ENCODE data around the gene ADD3. TPM values are rescaled to one million over a fixed set of nuclear protein-coding genes. Genes with fewer than 3 reads are reported as not detected.

The ADD3 gene
- total RNA-seq, 2 experiments from 2014 or later, result 44.0 to 52.5 TPM

DNA sequence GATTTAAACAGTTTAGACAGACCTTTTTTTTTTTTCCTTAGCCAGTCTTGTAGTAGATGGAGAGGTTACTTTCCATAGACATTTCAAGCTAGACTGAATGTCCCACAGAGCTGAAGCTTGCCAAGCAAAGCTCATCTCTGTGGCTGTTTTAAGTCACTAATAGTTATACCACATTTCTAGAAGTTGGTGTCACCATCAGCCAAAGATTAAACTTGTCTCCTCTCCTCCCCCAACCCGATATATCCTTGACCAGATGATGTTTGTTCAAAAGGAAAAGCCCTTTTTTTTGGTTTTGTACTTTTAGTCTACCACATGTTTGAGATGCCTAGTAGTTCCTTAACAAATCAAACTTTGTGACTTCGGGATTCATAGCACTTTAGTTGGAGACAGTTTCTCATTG lies 66.1 kb downstream of the ADD3 start:
- Mint-ChIP-seq H3K36me3 (peaks cover 6% of the 10 kb centered on the region), H3K27ac (peak overlapping the region; percentile 77), H3K4me1 (peaks cover 81% of the 10 kb centered on the region), H3K9me3 (no peaks in the 10 kb centered on the region), H3K4me3 (no peak overlapping the region), H3K27me3 (no peaks in the 10 kb centered on the region)
- DNase-seq, result no peak

DNA sequence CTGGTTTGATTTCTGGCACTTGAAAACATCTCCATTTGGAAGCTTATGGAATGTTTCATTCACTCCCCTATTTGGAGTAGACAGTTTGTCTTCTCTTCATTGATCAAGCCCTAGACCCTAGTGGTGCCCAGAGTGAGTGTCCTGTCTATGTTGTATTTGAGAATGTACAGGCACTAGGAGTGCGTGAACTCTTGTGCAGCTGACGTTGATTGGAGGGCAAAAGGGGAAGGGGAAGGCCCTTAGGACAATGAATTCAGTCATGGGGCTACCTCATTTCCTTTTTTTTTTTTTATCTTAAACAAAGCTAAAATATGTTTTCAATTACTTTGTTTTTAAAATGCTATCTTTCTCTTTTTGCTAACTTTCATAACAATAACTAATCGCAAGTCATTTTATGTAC lies 66.5 kb downstream of the ADD3 start:
- H3K27ac Mint-ChIP-seq, result peak overlapping the region; percentile 77
- no peak for DNase-seq
- peaks cover 10% of the 10 kb centered on the region for H3K36me3 Mint-ChIP-seq
- no peaks in the 10 kb centered on the region for H3K9me3 Mint-ChIP-seq
- peaks cover 81% of the 10 kb centered on the region for H3K4me1 Mint-ChIP-seq
- no peak overlapping the region for H3K4me3 Mint-ChIP-seq
- H3K27me3 Mint-ChIP-seq, result no peaks in the 10 kb centered on the region

DNA sequence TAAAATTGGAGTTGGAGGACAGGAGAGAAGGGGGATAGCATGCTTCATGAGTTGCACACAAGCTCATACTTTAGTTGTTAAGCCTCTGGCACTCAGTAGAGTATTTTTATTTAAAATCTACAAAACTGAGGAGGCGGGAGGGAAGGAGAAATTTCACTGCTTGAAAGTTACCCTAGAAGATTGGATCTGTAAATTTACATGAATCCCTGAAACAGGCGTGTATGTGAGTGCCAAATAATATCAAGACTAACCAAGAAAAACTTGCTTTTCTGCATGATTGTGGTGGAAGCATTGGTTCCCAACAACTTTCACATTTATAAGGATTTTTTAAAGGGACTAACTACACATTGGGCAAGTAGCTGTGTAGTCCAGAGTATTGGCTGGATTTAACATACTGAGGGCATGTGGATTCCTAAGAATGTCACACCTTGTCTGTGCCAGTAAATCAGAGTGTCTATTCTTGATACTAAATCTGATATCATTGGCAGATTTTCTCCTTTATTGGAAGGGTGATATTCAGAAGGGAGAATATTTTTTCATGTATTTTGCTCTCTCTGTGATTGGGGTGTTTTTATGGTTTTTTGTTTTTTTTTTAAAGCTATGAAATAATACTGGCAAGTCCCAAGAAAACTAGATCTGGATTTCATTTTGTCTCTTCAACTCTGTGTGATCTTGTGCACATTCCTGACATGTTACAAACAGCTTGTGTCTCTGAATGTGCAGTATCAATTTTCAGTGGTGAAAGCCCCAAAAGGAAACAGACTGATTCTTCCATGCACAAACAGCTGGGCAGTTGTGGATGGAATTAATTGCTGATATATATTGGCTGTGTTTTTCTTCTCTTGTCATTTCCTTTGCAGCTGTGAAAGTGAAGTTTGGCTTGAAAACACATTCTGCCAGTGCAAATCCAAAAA lies 67.2 kb downstream of the ADD3 start:
- DNase-seq, result no peak
- H3K27ac Mint-ChIP-seq, result peak overlapping the region; percentile 68
- peaks cover 10% of the 10 kb centered on the region for H3K36me3 Mint-ChIP-seq
- H3K9me3 Mint-ChIP-seq, result no peaks in the 10 kb centered on the region
- no peaks in the 10 kb centered on the region for H3K27me3 Mint-ChIP-seq
- H3K4me1 Mint-ChIP-seq, result peaks cover 80% of the 10 kb centered on the region
- H3K4me3 Mint-ChIP-seq, result peak overlapping the region; percentile 13

DNA sequence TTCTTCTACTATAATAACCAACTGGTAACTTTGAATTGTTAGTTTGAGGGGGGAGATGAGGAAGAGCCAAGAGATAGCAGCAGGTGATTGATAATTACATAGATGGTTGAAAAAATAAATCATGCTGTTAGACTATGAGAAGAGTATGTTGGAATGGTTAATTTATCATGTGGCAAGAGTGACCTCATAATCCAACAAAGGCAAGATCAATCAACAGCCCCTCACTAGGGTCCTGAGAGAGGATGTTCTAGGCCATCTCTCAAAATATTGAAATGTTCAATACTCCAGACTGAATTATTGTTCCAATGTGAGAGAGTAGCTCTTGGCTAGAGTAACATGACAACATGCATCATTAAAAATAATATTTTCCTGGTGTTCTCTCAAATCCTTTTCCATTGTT lies 67.9 kb downstream of the ADD3 start:
- Mint-ChIP-seq H3K27me3 (no peaks in the 10 kb centered on the region), H3K9me3 (no peaks in the 10 kb centered on the region), H3K4me1 (peaks cover 78% of the 10 kb centered on the region), H3K36me3 (peaks cover 10% of the 10 kb centered on the region), H3K27ac (peak overlapping the region; percentile 68), H3K4me3 (peak overlapping the region; percentile 13)
- no peak for DNase-seq

DNA sequence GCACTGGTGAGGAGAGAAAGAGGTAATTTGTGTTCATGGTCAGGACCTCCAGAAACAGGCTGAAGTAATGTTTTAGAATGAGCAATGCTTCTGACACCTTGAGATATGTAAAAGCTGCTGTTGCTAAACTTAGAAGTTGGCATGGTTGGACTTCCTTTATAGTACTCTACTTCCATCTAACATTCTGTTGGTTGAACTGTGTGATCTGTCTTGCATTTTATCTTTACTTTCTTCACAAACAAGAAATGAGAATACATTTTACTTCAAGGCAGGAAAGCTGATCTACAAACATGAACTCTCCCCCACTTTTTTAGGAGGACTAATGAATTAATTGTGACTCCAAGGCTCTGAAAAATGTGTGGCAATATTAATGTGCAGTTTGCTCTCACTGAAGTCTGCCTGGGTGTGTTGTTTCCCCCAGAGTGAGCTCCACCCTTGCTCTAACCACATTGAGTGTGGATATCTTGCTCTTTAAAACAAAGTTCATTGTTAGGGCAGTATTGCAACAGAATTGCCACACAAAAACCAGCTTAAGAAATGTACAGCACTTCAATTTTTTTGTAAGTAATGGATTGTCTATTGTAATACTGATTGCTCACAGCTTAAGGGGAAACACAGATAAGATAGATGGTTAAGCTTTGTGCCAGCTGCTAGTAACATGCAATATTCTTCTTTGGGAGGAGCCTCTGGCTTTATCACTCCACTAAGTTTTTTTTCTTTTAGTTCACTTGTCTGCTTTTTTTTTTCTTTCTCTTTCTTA lies 69.0 kb downstream of the ADD3 start:
- peaks cover 77% of the 10 kb centered on the region for H3K4me1 Mint-ChIP-seq

DNA sequence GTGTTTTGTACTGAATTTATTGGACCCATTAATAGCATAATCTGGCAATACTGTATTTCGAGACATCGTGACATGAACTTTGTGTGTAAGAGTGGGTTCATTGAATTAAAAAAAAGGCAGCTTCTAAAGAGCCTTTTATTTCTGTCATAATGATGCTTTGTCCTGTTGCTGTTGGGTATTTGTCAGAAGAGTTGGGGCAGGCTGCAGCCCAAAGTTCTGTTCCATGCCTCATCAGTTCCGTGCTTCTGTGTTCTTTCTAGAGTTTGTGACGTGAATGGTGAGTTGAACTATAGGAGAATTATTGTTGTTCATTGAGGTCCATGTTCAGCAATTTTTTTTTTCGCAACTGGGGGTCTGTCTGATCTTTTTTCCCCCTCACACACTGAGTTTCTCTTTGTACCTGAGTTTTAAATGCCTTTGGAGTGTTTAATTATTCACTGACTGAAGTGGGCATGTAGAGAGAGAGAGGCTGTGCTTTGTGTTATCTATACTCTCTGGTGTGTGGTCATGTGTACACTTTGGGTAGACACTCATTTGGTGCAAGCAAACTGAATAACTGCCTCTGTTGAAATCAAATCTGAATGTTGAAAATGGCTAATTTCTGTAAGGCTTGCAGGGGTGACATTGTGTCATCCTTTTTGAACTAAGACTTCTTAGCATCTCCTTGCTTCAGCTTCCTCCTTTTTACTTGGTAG lies 69.8 kb downstream of the ADD3 start:
- Mint-ChIP-seq H3K27me3 (no peaks in the 10 kb centered on the region), H3K27ac (peak overlapping the region; percentile 94), H3K36me3 (peaks cover 10% of the 10 kb centered on the region), H3K4me1 (peaks cover 79% of the 10 kb centered on the region), H3K4me3 (peak overlapping the region; percentile 62), H3K9me3 (no peaks in the 10 kb centered on the region)
- no peak for DNase-seq

More for the DNA sequence above, 69.0 kb downstream of the ADD3 start:
- no peak for DNase-seq
- Mint-ChIP-seq H3K27me3 (no peaks in the 10 kb centered on the region), H3K36me3 (peaks cover 10% of the 10 kb centered on the region), H3K4me3 (peak overlapping the region; percentile 62), H3K9me3 (no peaks in the 10 kb centered on the region), H3K27ac (peak overlapping the region; percentile 94)

DNA sequence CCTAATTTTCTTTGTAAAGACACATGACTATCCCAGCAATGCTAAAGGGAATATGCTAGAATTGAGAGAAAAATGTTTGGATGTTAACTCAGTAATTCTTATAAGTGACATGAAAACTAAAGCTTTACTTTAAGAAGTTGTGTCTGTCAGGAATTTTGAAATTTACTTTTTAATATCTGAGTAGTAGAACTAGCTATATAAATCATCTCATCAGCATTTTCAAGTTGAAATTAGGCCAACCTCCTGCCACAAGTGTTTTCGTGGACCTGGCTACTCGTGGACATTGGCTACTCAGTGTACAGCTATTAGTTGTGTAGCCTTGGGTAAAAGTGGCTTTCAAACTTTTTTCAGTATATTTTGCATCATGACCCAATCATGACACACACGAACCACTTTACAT lies 70.5 kb downstream of the ADD3 start:
- peaks cover 16% of the 10 kb centered on the region for H3K36me3 Mint-ChIP-seq
- DNase-seq, result no peak
- peak overlapping the region; percentile 94 for H3K27ac Mint-ChIP-seq
- H3K9me3 Mint-ChIP-seq, result peaks cover 5% of the 10 kb centered on the region
- peaks cover 82% of the 10 kb centered on the region for H3K4me1 Mint-ChIP-seq
- no peaks in the 10 kb centered on the region for H3K27me3 Mint-ChIP-seq
- H3K4me3 Mint-ChIP-seq, result peak overlapping the region; percentile 10

DNA sequence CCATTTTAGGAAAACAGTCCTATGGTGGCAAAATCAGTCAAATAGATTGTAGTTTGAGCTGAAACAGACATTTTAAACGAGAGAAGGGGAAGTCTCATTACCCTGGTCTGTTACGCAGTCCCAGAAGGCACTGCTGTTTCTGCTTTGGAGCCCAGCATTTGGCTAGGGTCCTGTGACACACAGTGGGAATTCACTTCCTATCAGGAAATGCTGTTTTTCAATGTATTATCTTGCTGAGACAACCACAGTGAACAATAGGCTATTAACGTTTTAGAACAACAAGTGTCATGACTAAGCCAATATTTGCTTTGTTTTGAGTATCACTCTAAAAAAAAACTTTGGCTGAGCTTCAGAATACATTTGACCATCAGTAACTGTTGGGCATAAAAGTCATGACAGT lies 74.1 kb downstream of the ADD3 start:
- peaks cover 5% of the 10 kb centered on the region for H3K9me3 Mint-ChIP-seq
- peak overlapping the region; percentile 84 for H3K27ac Mint-ChIP-seq
- H3K4me3 Mint-ChIP-seq, result no peak overlapping the region
- no peaks in the 10 kb centered on the region for H3K27me3 Mint-ChIP-seq
- H3K36me3 Mint-ChIP-seq, result peaks cover 31% of the 10 kb centered on the region
- DNase-seq, result no peak
- peaks cover 80% of the 10 kb centered on the region for H3K4me1 Mint-ChIP-seq

DNA sequence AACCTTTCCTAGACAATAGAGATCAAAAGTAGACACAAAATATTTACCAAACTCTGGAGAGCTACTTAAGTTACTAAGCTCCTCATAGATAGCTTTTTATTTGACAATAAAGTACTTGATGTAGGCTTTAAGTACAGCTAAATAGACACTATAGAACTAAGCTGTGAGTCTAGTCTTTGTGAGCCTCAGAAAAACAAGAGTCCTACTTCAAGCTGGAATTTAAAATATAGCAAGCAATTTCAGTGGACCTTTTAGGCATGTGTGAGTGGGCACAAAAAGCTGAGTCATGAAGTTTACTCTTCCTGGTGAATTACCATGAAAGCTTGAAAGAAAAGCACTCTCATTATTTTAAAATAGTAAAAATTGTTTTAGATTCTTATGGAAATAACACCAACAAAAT lies 76.1 kb downstream of the ADD3 start:
- Mint-ChIP-seq H3K27me3 (no peaks in the 10 kb centered on the region), H3K4me3 (no peak overlapping the region), H3K27ac (no peak overlapping the region), H3K9me3 (peaks cover 5% of the 10 kb centered on the region), H3K36me3 (peaks cover 36% of the 10 kb centered on the region), H3K4me1 (peaks cover 78% of the 10 kb centered on the region)
- DNase-seq, result no peak

DNA sequence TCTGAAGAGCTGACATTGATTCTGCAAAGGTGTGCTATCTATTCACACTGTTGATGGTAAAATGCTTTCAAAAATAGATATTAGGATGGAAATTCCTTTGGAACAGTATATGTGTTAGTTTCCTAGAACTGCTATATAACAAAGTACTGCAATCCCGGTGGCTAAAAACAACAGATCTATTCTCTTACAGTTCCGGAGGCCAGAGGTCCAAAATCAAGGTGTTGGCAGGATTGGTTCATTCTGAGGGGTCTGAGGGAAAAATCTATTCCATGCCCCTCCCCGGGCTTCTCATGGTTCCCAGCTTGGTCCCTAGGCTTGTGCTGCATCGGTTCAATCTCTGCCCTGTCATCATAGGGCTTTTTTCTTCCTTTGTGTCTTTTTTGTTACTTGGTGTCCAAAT lies 79.9 kb downstream of the ADD3 start:
- peaks cover 66% of the 10 kb centered on the region for H3K4me1 Mint-ChIP-seq
- H3K9me3 Mint-ChIP-seq, result peaks cover 6% of the 10 kb centered on the region
- no peak overlapping the region for H3K27ac Mint-ChIP-seq
- H3K4me3 Mint-ChIP-seq, result no peak overlapping the region
- DNase-seq, result no peak
- peaks cover 45% of the 10 kb centered on the region for H3K36me3 Mint-ChIP-seq
- H3K27me3 Mint-ChIP-seq, result no peaks in the 10 kb centered on the region

DNA sequence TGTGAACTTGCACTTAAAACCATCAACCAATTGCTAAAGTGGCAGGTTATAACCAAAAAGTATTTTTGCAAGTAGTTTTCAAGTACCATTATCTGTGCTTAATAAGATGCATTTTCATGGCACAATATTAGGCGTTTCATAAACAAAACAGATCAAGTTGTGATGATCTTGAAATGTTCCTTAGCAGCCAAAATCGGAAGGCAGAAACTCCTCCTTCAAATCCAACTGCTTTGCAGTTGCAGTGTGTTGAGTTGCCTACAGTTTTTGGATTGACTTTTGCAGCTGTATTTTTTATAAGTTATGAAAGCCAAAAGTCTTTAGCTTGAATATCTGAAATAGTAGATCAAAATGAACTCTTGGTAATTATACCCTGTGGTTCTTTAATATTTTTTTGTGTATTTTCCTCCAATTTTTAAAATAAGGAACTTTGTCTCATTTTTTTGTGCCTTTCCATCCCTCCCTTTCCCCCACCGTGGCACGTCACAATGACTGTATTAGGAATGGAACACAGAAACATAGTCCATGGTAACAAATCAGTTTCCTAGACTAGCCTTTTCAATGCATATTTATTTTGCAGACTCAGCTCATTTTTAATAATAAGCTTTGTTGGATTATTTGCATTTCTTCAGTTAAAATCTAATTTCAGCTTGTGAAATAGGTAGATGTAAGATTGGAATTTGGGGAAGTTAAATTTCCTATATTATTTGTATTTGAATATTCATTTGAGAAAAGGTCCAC lies 80.8 kb downstream of the ADD3 start:
- Mint-ChIP-seq H3K4me3 (no peak overlapping the region), H3K4me1 (peaks cover 60% of the 10 kb centered on the region), H3K36me3 (peaks cover 38% of the 10 kb centered on the region), H3K27ac (no peak overlapping the region), H3K27me3 (no peaks in the 10 kb centered on the region), H3K9me3 (peaks cover 2% of the 10 kb centered on the region)
- DNase-seq, result no peak

DNA sequence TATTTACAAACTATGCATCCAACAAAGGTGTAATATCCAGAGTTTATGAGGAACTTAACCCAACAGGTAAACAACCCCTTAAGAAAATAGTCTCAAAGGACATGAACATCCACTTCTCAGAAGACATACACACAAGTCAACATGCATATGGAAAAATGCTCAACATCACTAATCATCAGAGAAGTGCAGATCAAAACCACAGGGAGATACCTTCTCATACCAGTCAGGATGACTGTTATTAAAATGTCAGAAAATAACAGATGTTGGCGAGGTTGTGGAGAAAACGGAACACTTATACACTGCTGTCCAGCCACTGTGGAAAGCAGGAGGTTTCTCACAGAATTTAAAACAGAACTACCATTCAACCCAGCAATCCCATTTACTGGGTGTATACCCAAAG lies 84.0 kb downstream of the ADD3 start:
- Mint-ChIP-seq H3K27ac (no peak overlapping the region), H3K27me3 (no peaks in the 10 kb centered on the region), H3K4me1 (peaks cover 56% of the 10 kb centered on the region), H3K36me3 (peaks cover 19% of the 10 kb centered on the region), H3K4me3 (no peak overlapping the region), H3K9me3 (peaks cover 2% of the 10 kb centered on the region)
- DNase-seq, result no peak

DNA sequence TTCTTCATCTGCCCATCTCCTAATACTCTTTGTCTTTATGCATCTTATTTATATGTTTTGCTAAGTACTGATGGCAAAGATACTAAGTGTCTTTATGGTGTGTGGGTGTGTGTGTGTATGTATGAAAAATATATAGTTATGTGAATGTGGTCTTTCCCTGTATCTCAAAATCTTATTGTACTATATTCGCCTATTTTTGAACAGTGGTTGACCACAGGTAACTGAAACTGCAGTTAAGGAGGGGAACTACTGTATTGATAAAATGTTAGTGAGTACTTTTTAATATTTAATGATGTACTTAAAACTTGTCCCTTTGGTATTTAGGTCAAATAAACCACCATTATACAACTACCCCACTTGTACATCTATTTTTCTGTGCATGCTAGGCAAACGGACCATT lies 85.9 kb downstream of the ADD3 start:
- Mint-ChIP-seq H3K27ac (no peak overlapping the region), H3K36me3 (peaks cover 14% of the 10 kb centered on the region), H3K9me3 (peaks cover 2% of the 10 kb centered on the region), H3K4me1 (peaks cover 51% of the 10 kb centered on the region), H3K27me3 (no peaks in the 10 kb centered on the region), H3K4me3 (no peak overlapping the region)
- DNase-seq, result no peak

DNA sequence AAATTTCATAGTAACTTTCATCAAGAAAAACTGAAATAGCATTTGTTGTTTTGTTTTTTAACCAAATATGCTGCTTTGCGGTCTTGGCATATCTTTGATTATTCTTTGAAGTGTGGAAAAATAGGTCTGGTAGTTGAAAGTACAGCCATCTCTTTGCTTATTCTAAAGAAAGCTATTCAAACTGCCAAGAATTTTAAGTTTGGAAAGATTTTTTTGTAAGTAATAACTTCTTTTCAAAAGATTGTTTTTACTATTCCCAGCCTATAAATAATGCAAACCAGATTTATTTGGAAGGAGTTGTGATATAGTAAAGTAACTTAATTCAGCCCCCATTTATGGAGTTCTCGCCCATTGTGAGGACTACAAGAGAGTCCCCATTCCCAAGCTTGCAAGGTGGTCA lies 87.0 kb downstream of the ADD3 start:
- Mint-ChIP-seq H3K9me3 (peaks cover 4% of the 10 kb centered on the region), H3K4me1 (peaks cover 54% of the 10 kb centered on the region), H3K36me3 (peaks cover 16% of the 10 kb centered on the region), H3K27me3 (no peaks in the 10 kb centered on the region), H3K4me3 (no peak overlapping the region), H3K27ac (no peak overlapping the region)
- DNase-seq, result no peak

Measured in activated naive CD8-positive, alpha-beta T cell treated with anti-CD3 and anti-CD28 coated beads for 36 hours (primary cell).